DND-41 (cell line): Measurements from ENCODE around the gene CRYL1.

ENCODE experiments used
- ATAC-seq: fragments of 200-7000 bp; cut with Tn5 transposase; 3 replicates; pipeline ENCODE4 v1.9.1; 2021; ENCODE audit warnings: low read depth; ENCODE audit not compliant: insufficient read depth
- DNase-seq: peaks from one replicate; pipeline ENCODE4 v3.0.0-alpha.2; 2020
- H2AFZ ChIP-seq: 2 replicates; pipeline ENCODE4 v1.6.0; 2012; ENCODE audit warnings: low read depth, low read length
- H3K27ac ChIP-seq: 2 replicates; pipeline ENCODE4 v1.5.1; 2012; ENCODE audit warnings: low read length, inconsistent platforms
- H3K27me3 ChIP-seq: fragments of 200-600 bp; sonication (generic); 2 replicates; pipeline ENCODE4 v1.6.0; 2012; ENCODE audit warnings: low read length, mild to moderate bottlenecking, inconsistent platforms; ENCODE audit not compliant: insufficient read depth, poor library complexity
- H3K36me3 ChIP-seq: 2 replicates; pipeline ENCODE4 v1.5.1; 2012; ENCODE audit warnings: low read length, inconsistent platforms; ENCODE audit not compliant: insufficient read depth
- H3K4me1 ChIP-seq: 2 replicates; pipeline ENCODE4 v1.5.1; 2012; ENCODE audit warnings: mild to moderate bottlenecking, low read length; ENCODE audit not compliant: insufficient read depth
- H3K4me2 ChIP-seq: 2 replicates; pipeline ENCODE4 v1.6.0; 2012; ENCODE audit warnings: mild to moderate bottlenecking, moderate library complexity, low read length, inconsistent platforms; ENCODE audit not compliant: insufficient read depth
- H3K4me3 ChIP-seq, 2 experiments: fragments of 200-600 bp in 1 of 2; shearing (Covaris generic) in 1 of 2; 2 replicates each; pipeline ENCODE4 v1.5.1; 2012 to 2016; ENCODE audit warnings: inconsistent platforms in 2 of 2, low read length in 2 of 2, mild to moderate bottlenecking in 2 of 2, low read depth in 1 of 2, moderate library complexity in 1 of 2
- H3K79me2 ChIP-seq: 2 replicates; pipeline ENCODE4 v1.6.0; 2012; ENCODE audit warnings: low read length, inconsistent platforms; ENCODE audit not compliant: insufficient read depth
- H3K9ac ChIP-seq: 2 replicates; pipeline ENCODE4 v1.6.0; 2012; ENCODE audit warnings: low read depth, mild to moderate bottlenecking, inconsistent platforms, low read length, moderate library complexity
- H3K9me3 ChIP-seq: 2 replicates; pipeline ENCODE4 v1.5.1; 2012; ENCODE audit warnings: low read length, moderate library complexity, mild to moderate bottlenecking, inconsistent platforms; ENCODE audit not compliant: insufficient read depth, severe bottlenecking
- H4K20me1 ChIP-seq: 2 replicates; pipeline ENCODE4 v1.6.0; 2012; ENCODE audit warnings: low read length; ENCODE audit not compliant: insufficient read depth
- CTCF ChIP-seq: IDR thresholded peaks from 2 replicates; pipeline ENCODE4 v1.5.1; 2012; ENCODE audit warnings: borderline replicate concordance, low read length, moderate library complexity, mild to moderate bottlenecking; ENCODE audit not compliant: poor library complexity, severe bottlenecking; ENCODE audit errors: extremely low read depth
- EZH2 ChIP-seq: IDR thresholded peaks from 3 replicates; pipeline ENCODE4 v1.6.1; 2012; ENCODE audit warnings: borderline replicate concordance, low read depth, mild to moderate bottlenecking, moderate library complexity, low read length, inconsistent platforms; ENCODE audit not compliant: severe bottlenecking

Gene CRYL1

GRCh38 chr13:20426766-20427448, 98.8 kb downstream of the CRYL1 start:
- H4K20me1 ChIP-seq: no peaks in the 10 kb centered on the region
- no peak for TF ChIP-seq EZH2
- TF ChIP-seq CTCF: no peak
- no peaks in the 10 kb centered on the region; the same call in 1 of the 2 replicates for H3K36me3 ChIP-seq
- no peaks in the 10 kb centered on the region for H3K27me3 ChIP-seq
- no peaks in the 10 kb centered on the region for H3K4me1 ChIP-seq
- H3K27ac ChIP-seq: no peak overlapping the region
- H3K4me2 ChIP-seq: no peak overlapping the region
- no peak overlapping the region for H2AFZ ChIP-seq
- ATAC-seq (no peak), DNase-seq (no peak)
- no peak overlapping the region for H3K4me3 ChIP-seq
- no peaks in the 10 kb centered on the region for H3K9me3 ChIP-seq
- no peak overlapping the region for H3K9ac ChIP-seq
- no peaks in the 10 kb centered on the region for H3K79me2 ChIP-seq

GRCh38 chr13:20425819-20426219, 99.8 kb downstream of the CRYL1 start:
- Histone ChIP-seq H3K9ac (no peak overlapping the region), H3K79me2 (no peaks in the 10 kb centered on the region), H3K27me3 (no peaks in the 10 kb centered on the region), H3K9me3 (no peaks in the 10 kb centered on the region), H4K20me1 (no peaks in the 10 kb centered on the region), H3K36me3 (no peaks in the 10 kb centered on the region; the same call in 1 of the 2 replicates), H3K4me2 (no peak overlapping the region), H3K4me1 (no peaks in the 10 kb centered on the region), H3K27ac (no peak overlapping the region), H2AFZ (no peak overlapping the region), H3K4me3 (no peak overlapping the region)
- no peak for ATAC-seq
- no peak for TF ChIP-seq CTCF
- TF ChIP-seq EZH2: no peak
- no peak for DNase-seq

- H3K9ac ChIP-seq: no peak overlapping the region
- no peak overlapping the region for H3K27ac ChIP-seq
- no peak for DNase-seq
- H2AFZ ChIP-seq: no peak overlapping the region
- no peak overlapping the region for H3K4me2 ChIP-seq
- H3K79me2 ChIP-seq: no peaks in the 10 kb centered on the region
- H3K36me3 ChIP-seq: no peaks in the 10 kb centered on the region
- H3K9me3 ChIP-seq: no peaks in the 10 kb centered on the region
- H3K4me1 ChIP-seq: no peaks in the 10 kb centered on the region
- no peaks in the 10 kb centered on the region for H4K20me1 ChIP-seq
- H3K4me3 ChIP-seq: no peak overlapping the region
- TF ChIP-seq EZH2: no peak
- TF ChIP-seq CTCF: no peak
- ATAC-seq: no peak
- H3K27me3 ChIP-seq: no peaks in the 10 kb centered on the region
Observed at GRCh38 chr13:20424949-20425348, 100.7 kb downstream of the CRYL1 start.

- H3K4me1 ChIP-seq: no peaks in the 10 kb centered on the region
- DNase-seq (no peak), ATAC-seq (no peak)
- H2AFZ ChIP-seq: no peak overlapping the region
- H3K4me3 ChIP-seq: no peak overlapping the region
- no peak overlapping the region for H3K4me2 ChIP-seq
- TF ChIP-seq EZH2 (no peak), CTCF (no peak)
- no peaks in the 10 kb centered on the region for H3K36me3 ChIP-seq
- H3K9me3 ChIP-seq: no peaks in the 10 kb centered on the region
- no peaks in the 10 kb centered on the region for H3K79me2 ChIP-seq
- H3K27ac ChIP-seq: no peak overlapping the region
- H3K9ac ChIP-seq: no peak overlapping the region
- no peaks in the 10 kb centered on the region for H4K20me1 ChIP-seq
- H3K27me3 ChIP-seq: no peaks in the 10 kb centered on the region
Observed at GRCh38 chr13:20424559-20424852, 101.2 kb downstream of the CRYL1 start.
